MM.1S (cell line): ENCODE measurements around the gene MIOX.

ENCODE experiments used
- CTCF ChIP-seq: fragments of 300-600 bp; sonication (generic); IDR thresholded peaks from 2 replicates; pipeline ENCODE4 v1.5.1; 2016; ENCODE audit warnings: antibody characterized with exemption, low read length, mixed read lengths
- EZH2 ChIP-seq: fragments of 300-600 bp; sonication (generic); optimal IDR thresholded peaks from 2 replicates; pipeline ENCODE3; 2017; ENCODE audit warnings: low read depth, mild to moderate bottlenecking, antibody characterized with exemption, low read length, mixed read lengths
- EZH2phosphoT487 ChIP-seq: fragments of 300-600 bp; sonication (generic); IDR thresholded peaks from 2 replicates; pipeline ENCODE4 v1.6.1; 2018; ENCODE audit warnings: antibody characterized with exemption, low read length

GRCh38 chr22:50471962-50472361 lies 14.7 kb upstream of the MIOX start:
- TF ChIP-seq CTCF = no peak
- TF ChIP-seq EZH2 = no peak
- TF ChIP-seq EZH2phosphoT487 = no peak
